Mucosa of descending colon (tissue), 3 donors: ENCODE data around the gene WAS. TPM values are rescaled to one million over a fixed set of nuclear protein-coding genes. Genes with fewer than 3 reads are reported as not detected.

ENCODE experiments used
- ATAC-seq: fragments of 200-7000 bp; cut with Tn5 transposase; one replicate; pipeline ENCODE4 v1.9.1; 2020; ENCODE audit warnings: mild to moderate bottlenecking, moderate library complexity
- DNase-seq, 3 donors: peaks; one replicate each; pipeline ENCODE4 v3.0.0-alpha.2; 2020
- H3K36me3 ChIP-seq: fragments of 200-600 bp; one replicate; pipeline ENCODE4 v1.8.0; 2021; ENCODE audit warnings: low read depth, mild to moderate bottlenecking
- H3K4me1 ChIP-seq: fragments of 200-600 bp; one replicate; pipeline ENCODE4 v1.8.0; 2021; ENCODE audit warnings: low read depth, mild to moderate bottlenecking
- H3K4me3 ChIP-seq: fragments of 200-600 bp; one replicate; pipeline ENCODE4 v1.8.0; 2021; ENCODE audit warnings: mild to moderate bottlenecking
- H3K9me3 ChIP-seq: fragments of 200-600 bp; one replicate; pipeline ENCODE4 v1.8.0; 2021; ENCODE audit warnings: mild to moderate bottlenecking
- CTCF ChIP-seq: fragments of 200-600 bp; IDR thresholded peaks from one replicate; pipeline ENCODE4 v1.8.0; 2022; ENCODE audit warnings: antibody characterized with exemption, mild to moderate bottlenecking
- intact Hi-C, 2 donors: fragments of 100-400 bp; cut with DNase I in 1 of 2; cut with micrococcal nuclease in 1 of 2; formaldehyde crosslinking; loops; one replicate each; pipeline versions ENCODE4 v1.11.0 to v1.11.1; 2022; cut with DNase I, micrococcal nuclease
- total RNA-seq, 3 donors: library from RNA; stranded (reverse); fragmentation: NEBNext Ultra II Directional in 2 of 3; extraction: Animal tissue kit (Norgen Biotek cat#: 25700) in 2 of 3; gene quantifications; one replicate each; pipeline versions ENCODE4 v1.2.1 to v1.2.4, GENCODE V29; 2021 to 2023
- donor health status: DM: no; HTN: no; CAD: no; lungs with moderate emphysema.
- donor health status: DM: no; HTN: no; CAD: no.
- donor health status: DM: no; HTN: yes; CAD: no.

Gene WAS
- total RNA-seq, 3 donors from 2014 or later = 4.4 to 8.6 (median 5.3) TPM

GRCh38 chrX:48720577-48721250, 37.1 kb downstream of the WAS start:
- H3K4me3 ChIP-seq = no peak overlapping the region
- no peak for TF ChIP-seq CTCF
- H3K4me1 ChIP-seq = peaks cover 6% of the 10 kb centered on the region
- H3K9me3 ChIP-seq = no peaks in the 10 kb centered on the region
- no peak for DNase-seq
- ATAC-seq = peak; percentile 62
- intact Hi-C loops = no loop called here
- H3K36me3 ChIP-seq = no peaks in the 10 kb centered on the region

GRCh38 chrX:48721916-48722315, 38.3 kb downstream of the WAS start:
- peak; percentile 69 for ATAC-seq
- no peaks in the 10 kb centered on the region for H3K36me3 ChIP-seq

GRCh38 chrX:48726596-48726995, 43.0 kb downstream of the WAS start:
- no peak for ATAC-seq
- intact Hi-C loops = no loop called here
- Histone ChIP-seq H3K36me3 (no peaks in the 10 kb centered on the region), H3K4me3 (no peak overlapping the region), H3K4me1 (peaks cover 1% of the 10 kb centered on the region), H3K9me3 (no peaks in the 10 kb centered on the region)
- TF ChIP-seq CTCF = no peak
- DNase-seq = no peak

More at GRCh38 chrX:48721916-48722315, 38.3 kb downstream of the WAS start:
- DNase-seq = no peak
- intact Hi-C loops = no loop called here
- Histone ChIP-seq H3K4me1 (peaks cover 6% of the 10 kb centered on the region), H3K9me3 (no peaks in the 10 kb centered on the region), H3K4me3 (no peak overlapping the region)
- TF ChIP-seq CTCF = no peak

- ATAC-seq (no peak), DNase-seq (no peak)
- Histone ChIP-seq H3K9me3 (no peaks in the 10 kb centered on the region), H3K36me3 (no peaks in the 10 kb centered on the region), H3K4me3 (no peak overlapping the region), H3K4me1 (no peaks in the 10 kb centered on the region)
- no peak for TF ChIP-seq CTCF
- intact Hi-C loops = no loop called here
These were observed 45.1 kb downstream of the WAS start for GRCh38 chrX:48728653-48729052.

- intact Hi-C loops = no loop called here
- no peaks in the 10 kb centered on the region for H3K9me3 ChIP-seq
- H3K4me3 ChIP-seq = no peak overlapping the region
- no peaks in the 10 kb centered on the region for H3K36me3 ChIP-seq
- TF ChIP-seq CTCF = no peak
- DNase-seq (no peak), ATAC-seq (no peak)
- no peaks in the 10 kb centered on the region for H3K4me1 ChIP-seq
These were observed 52.7 kb downstream of the WAS start for GRCh38 chrX:48736303-48736702.

- no peaks in the 10 kb centered on the region for H3K4me1 ChIP-seq
- H3K36me3 ChIP-seq = no peaks in the 10 kb centered on the region
- H3K4me3 ChIP-seq = no peak overlapping the region
- TF ChIP-seq CTCF = no peak
- no peaks in the 10 kb centered on the region for H3K9me3 ChIP-seq
- ATAC-seq (no peak), DNase-seq (no peak)
- intact Hi-C loops = no loop called here
These were observed 53.2 kb downstream of the WAS start for GRCh38 chrX:48736878-48737212.
